Activated CD4-positive, alpha-beta T cell treated with anti-CD3 and anti-CD28 coated beads, Interleukin-2, amount 50 U/mL, for 24 hours (primary cell): ENCODE results near the gene LRRC49.
"Not testable (repeated sequence)": the region's sequence is repeated elsewhere in the genome, so short reads cannot be mapped to it uniquely, and the experiment has no call there.

ENCODE experiments used
- DNase-seq, 2 donors: peaks; one replicate each; pipeline ENCODE4 v3.0.0-alpha.2; 2020; ENCODE audit warnings: low read depth in 1 of 2, low spot score in 1 of 2

LRRC49 gene

GRCh38 chr15:70920981-70921696 lies 28.5 kb downstream of the LRRC49 start:
- no peak for DNase-seq

- no peak for DNase-seq
These were observed 29.5 kb downstream of the LRRC49 start for GRCh38 chr15:70922119-70922518.

GRCh38 chr15:70923311-70924080 lies 30.9 kb downstream of the LRRC49 start:
- no peak for DNase-seq

GRCh38 chr15:70926914-70927313 lies 34.3 kb downstream of the LRRC49 start:
- DNase-seq = not testable (repeated sequence)

GRCh38 chr15:70931821-70932220 lies 39.2 kb downstream of the LRRC49 start:
- DNase-seq = no peak

GRCh38 chr15:70932397-70932796 lies 39.8 kb downstream of the LRRC49 start:
- DNase-seq = no peak

- DNase-seq = no peak
These were observed 40.8 kb downstream of the LRRC49 start for GRCh38 chr15:70933411-70933810.

GRCh38 chr15:70935631-70936030 lies 43.0 kb downstream of the LRRC49 start:
- DNase-seq = no peak

- no peak for DNase-seq
These were observed 43.7 kb downstream of the LRRC49 start for GRCh38 chr15:70936326-70936725.

GRCh38 chr15:70943285-70943684 lies 50.7 kb downstream of the LRRC49 start:
- DNase-seq = not testable (repeated sequence)

GRCh38 chr15:70947351-70948335 lies 55.0 kb downstream of the LRRC49 start:
- DNase-seq = no peak

- no peak for DNase-seq
These were observed 58.3 kb downstream of the LRRC49 start for GRCh38 chr15:70950953-70951352.

- DNase-seq = no peak
These were observed 61.5 kb downstream of the LRRC49 start for GRCh38 chr15:70954171-70954570.

- DNase-seq = no peak
These were observed 62.1 kb downstream of the LRRC49 start for GRCh38 chr15:70954733-70955132.

GRCh38 chr15:70955151-70955550 lies 62.5 kb downstream of the LRRC49 start:
- no peak for DNase-seq

- DNase-seq = no peak
These were observed 63.8 kb downstream of the LRRC49 start for GRCh38 chr15:70956201-70956995.

GRCh38 chr15:70962084-70962483 lies 69.5 kb downstream of the LRRC49 start:
- DNase-seq = no peak

- no peak for DNase-seq
These were observed 70.6 kb downstream of the LRRC49 start for GRCh38 chr15:70963199-70963598.

GRCh38 chr15:70964058-70964457 lies 71.4 kb downstream of the LRRC49 start:
- no peak for DNase-seq

- no peak for DNase-seq
These were observed 72.1 kb downstream of the LRRC49 start for GRCh38 chr15:70964686-70965085.

- DNase-seq = no peak
These were observed 75.0 kb downstream of the LRRC49 start for GRCh38 chr15:70967646-70968045.
